Mucosa of gallbladder (tissue), 1 donor: ENCODE data around the gene RNF213. TPM values are rescaled to one million over a fixed set of nuclear protein-coding genes. Genes with fewer than 3 reads are reported as not detected.
A peak's percentile ranks its signal among the peaks of the same experiment; 100 is the strongest.

ENCODE experiments used
- DNase-seq: peaks from one replicate; pipeline ENCODE4 v3.0.0-alpha.2; 2020; ENCODE audit warnings: low spot score
- total RNA-seq: library from RNA; stranded (reverse); gene quantifications from one replicate; pipeline ENCODE4 v1.2.1, GENCODE V29; 2021
- donor health status: DM: no; HTN: no; CAD: no.

The RNF213 gene
- total RNA-seq, 1 donor from 2014 or later, result 147 TPM

DNA sequence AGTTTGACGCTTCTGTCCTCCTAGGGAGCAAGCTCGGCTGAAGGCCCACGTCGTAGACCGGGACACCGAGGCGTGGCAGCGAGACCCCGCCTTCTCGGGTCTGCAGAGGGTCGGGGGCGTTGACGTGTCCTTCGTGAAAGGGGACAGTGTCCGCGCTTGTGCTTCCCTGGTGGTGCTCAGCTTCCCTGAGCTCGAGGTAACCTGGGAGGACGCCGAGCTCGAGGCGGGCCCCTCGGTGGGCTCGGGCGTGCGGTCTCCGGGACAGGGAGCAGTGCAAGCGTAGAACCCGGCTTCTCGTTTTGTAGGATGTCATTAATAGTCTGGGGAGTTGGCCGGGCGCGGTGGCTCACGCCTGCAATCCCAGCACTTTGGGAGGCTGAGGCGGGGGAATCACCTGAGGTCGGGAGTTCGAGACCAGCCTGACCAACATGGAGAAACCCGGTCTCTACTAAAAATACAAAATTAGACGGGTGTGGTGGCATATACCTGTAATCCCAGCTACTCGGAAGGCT, 155.0 kb downstream of the RNF213 start:
- no peak for DNase-seq

DNA sequence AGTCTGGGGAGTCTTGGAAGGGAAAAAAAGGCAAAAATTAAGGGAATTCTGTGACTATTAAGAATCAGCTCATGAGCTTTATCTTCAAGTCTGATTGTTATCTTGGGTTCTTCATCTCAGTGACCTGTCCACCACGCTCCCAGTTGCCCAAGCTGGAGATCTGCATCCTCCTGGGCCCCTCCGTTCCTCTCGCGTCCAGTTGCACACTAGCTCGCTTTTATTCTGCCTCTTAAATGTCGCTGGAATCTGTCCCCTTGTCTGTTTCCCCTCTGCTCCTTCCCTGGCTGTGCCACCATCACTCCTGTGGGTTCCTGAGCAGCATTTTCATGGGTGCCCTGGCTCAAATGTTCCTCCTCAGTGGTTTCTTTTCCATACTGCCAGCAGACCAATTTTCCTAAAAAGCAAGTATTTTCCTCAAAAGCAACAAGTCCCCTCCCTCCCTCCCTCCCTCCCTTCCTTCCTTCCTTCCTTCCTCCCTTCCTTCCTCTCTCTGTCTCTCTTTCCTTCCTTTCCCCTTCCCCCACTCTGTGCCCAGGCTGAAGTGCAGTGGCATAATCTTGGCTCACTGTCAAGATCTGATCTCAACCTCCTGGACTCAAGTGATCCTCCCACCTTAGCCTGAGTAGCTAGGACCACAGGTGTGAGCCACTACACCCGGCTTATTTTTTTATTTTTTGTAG, 155.7 kb downstream of the RNF213 start:
- no peak for DNase-seq

DNA sequence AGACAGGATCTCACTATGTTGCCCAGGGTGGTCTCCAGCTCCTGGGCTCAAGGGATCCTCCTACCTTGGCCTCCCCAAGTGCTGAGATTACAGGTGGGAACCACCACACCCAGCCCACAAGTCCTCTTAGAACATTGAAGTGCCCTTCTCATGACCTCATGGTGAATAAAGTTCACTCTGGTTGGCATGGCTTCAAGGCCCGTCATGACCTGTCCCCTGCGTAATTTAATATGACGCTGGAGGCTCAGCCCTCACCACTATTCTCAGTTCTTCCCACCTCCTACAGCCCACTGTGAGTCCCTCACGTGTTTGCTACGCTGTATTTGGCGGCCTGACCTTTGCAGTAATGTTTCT, 156.3 kb downstream of the RNF213 start:
- DNase-seq, result no peak

- DNase-seq, result no peak
Measured at GRCh38 chr17:80418589-80418988, 157.9 kb downstream of the RNF213 start.

GRCh38 chr17:80419255-80419654, 158.6 kb downstream of the RNF213 start:
- DNase-seq, result no peak

DNA sequence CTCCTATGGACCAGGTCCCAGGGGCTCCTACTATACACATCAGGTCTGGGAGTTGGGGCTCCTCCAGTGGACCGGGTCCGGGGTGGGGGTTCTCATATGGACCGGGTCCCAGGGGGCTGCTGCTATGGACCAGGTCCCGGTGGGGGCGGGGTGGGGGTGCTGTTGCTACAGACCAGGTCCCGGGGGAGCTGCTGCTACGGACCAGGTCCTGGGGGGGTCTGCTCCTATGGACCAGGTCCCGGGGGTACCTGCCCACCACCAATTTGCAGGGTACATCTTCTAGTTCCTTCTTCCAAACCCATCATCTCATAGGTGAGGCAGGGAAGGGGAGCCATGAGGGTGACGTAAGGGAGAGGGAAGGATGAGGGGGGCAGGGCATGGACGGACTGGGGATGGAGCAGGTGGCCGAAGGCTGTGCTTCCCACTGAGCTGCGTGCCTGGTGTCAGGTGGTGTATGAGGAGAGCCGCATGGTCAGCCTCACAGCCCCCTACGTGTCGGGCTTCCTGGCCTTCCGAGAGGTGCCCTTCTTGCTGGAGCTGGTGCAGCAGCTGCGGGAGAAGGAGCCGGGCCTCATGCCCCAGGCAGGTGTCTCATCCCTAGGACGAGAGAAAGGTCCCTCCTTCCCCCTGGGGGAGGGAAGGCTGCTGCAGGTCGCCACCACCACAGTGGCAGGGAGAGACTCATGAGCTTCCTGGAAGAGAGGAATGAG, 160.9 kb downstream of the RNF213 start:
- DNase-seq, result no peak

GRCh38 chr17:80422276-80422675, 161.6 kb downstream of the RNF213 start:
- DNase-seq, result no peak

DNA sequence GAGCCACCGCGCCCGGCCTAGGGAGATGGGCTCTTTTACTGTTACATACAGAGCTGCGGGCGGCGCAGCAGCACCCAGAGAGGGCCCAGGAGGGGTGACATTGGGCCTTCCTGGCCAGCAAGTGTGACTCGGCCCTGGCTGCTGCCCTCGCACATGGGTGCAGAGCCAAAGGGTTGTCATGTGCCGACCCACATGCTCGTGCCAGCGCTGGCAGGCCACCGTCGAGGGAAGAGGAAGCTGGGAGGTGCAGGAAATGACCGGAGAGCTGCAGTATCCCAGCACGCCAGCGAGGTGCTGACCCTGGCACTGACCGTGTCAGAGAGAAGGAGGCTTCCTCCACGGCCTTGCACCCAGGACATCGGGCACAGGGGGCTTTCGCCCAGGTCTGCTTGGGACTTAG, 162.3 kb downstream of the RNF213 start:
- DNase-seq, result no peak

- no peak for DNase-seq
Measured at GRCh38 chr17:80423536-80424225, 163.0 kb downstream of the RNF213 start.

DNA sequence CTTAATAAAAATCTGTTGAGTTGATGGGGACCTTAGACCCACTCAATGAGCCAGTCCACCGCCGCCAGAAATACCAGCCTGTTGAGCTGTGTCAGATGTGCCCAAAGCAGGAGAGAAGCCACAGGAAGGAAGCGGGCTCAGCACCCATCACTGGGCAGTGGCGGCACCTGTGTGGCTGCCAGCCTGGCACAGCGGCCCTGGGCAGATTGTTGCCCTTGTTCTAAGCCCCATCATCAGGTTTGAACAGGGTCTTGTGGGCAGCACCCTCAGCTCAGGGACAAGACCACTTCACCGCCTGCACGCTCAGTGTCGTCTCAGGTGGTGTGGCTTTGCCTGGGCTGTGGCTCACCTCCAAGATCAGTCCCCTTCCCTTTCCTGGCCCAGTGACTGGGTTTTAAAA, 163.6 kb downstream of the RNF213 start:
- no peak for DNase-seq

GRCh38 chr17:80424878-80425765, 164.5 kb downstream of the RNF213 start:
- DNase-seq, result no peak

GRCh38 chr17:80425835-80426426, 165.3 kb downstream of the RNF213 start:
- DNase-seq, result no peak

- DNase-seq, result peak; percentile 60
Measured at GRCh38 chr17:80426671-80427326, 166.1 kb downstream of the RNF213 start.

DNA sequence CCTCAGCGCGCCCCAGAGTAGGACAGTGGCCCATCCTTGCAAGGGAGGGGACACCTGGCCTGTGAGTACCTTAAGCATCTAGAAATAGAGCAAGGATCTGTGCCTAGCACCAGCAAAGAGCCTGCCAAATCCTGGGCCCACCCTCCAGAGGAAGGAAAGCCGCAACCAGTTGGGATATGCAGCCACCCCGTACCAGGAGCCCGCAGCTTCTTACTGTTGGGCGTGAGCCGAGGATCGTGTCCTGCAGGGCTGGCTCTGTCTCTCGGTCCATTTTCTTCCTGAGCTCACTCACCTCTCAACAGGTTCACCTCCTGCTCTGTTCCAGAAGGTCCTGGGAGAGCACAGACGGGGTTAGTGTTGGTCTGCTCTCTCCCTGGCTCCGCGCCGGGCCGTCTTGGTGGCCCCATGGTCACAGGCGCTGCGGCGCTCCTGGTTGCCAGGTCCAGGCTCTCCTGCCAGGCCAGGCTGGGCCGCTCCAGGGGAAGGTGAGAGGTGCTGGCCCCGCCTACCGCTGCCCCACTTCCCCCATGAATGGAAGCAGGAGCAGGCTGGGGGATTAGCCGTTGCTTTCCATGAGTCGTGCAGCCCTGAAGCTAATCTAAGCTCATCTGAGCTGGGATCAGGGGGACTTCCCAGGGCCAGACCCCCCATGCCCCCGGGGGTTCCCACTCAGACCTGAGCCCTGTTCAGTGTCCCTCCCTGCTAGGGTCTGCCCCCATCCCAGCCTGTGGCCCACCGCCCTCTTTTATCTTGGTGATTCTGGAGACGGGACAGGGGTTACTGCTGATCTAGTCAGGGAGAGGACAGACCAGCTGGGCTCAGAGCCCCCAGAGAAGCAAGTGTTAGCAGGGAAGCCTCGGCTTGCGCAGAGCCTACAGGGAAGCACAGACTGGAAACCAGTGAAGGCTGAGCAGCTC, 167.0 kb downstream of the RNF213 start:
- no peak for DNase-seq

DNA sequence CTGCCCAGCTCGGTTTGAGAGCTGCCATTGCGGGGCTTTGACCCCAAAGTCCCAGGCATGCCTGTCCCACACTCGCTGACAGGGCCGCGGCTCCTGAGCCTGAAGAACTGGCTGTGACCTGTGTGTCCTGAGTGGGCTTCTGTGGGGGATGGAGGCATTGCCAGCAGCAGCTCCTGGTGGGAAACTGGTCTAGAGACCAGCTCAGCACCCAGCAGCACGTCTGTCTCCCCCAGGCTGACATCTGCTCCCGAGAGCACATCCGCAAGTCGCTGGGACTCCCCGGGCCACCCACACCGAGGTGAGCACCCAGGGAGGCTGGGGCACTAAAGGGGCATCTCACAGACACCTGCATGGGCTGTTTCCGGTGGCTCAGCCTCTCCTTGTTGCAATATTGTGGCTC, 167.7 kb downstream of the RNF213 start:
- no peak for DNase-seq

- DNase-seq, result no peak
Measured at GRCh38 chr17:80428796-80429195, 168.1 kb downstream of the RNF213 start.

DNA sequence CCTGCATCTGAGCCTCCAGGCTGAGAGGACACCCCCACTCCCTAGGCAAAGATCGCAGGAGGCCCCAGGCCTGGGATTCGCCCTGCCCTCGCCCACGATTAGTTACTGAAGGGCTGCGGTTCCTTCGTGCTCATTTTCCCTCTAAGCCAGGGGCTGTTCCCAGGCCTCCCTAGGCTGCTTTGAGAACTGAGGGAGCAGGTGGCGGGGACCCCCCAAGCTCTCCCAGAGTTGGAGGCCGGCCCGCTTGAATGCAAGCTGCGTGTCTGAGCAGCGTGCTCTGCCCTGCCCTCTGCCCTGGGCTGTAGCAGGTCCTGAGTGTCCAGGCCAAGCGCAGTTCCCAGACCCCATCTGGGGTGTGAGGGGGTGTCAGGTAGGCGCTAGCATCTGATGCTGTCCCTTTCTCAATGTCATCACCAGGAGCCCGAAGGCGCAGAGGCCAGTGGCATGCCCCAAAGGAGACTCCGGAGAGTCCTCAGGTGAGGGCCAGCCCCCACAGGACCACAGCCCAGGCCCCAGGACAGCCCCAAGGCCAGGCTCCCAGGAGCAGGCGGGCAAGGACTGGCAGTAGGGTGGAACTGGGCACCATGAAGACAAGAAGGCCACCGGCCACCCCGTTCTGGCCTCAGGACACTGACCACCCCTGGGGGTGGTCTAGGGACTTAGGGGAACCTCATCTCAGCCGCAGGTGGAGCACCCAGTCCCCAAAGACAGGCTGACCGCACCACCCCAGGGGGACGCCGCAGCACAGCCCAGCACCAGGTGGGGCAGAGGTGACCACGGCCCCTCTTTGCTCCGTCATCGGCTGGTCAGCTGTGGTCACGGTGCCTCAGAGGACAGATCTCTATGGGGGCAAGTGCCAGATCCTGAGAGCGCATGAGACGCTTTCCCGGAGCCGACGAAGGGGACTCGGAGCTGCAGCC, 169.0 kb downstream of the RNF213 start:
- DNase-seq, result no peak

GRCh38 chr17:80430446-80431245, 170.0 kb downstream of the RNF213 start:
- DNase-seq, result no peak
